ENCODE data around the gene FAM120B.
"Not testable (repeated sequence)": the region's sequence is repeated elsewhere in the genome, so short reads cannot be mapped to it uniquely, and the experiment has no call there.

FAM120B gene

GRCh38 chr6:170383466-170384035 lies 77.0 kb downstream of the FAM120B start:
- DNase-seq (ENCODE audit: low read depth), result no peak

DNA sequence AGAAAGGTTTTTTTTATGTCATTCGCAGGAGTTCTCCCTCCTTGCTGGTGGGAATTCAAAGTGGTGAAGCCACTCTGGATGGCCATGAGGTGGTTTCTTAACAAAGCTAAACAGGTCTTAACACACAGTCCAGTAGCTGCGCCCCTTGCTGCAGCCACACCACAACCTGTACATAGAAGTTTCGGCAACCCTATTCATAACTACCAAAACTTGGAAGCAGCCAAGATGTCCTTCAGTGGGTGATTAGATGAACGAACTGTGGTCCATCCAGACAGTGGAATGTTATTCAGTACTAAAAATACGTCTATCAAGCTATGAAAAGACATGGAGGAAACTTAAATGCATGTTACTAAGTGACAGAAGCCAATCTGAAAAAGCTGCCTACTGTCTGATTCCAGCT lies 78.9 kb downstream of the FAM120B start:
- DNase-seq (ENCODE audit: low read depth), result no peak

- DNase-seq (ENCODE audit: low read depth), result peak; percentile 91
Measured at GRCh38 chr6:170388113-170388512, 81.6 kb downstream of the FAM120B start.

- no peak for DNase-seq (ENCODE audit: low read depth)
Measured at GRCh38 chr6:170393033-170393432, 86.5 kb downstream of the FAM120B start.

GRCh38 chr6:170393807-170394399 lies 87.3 kb downstream of the FAM120B start:
- DNase-seq (ENCODE audit: low read depth), result peak; percentile 35

DNA sequence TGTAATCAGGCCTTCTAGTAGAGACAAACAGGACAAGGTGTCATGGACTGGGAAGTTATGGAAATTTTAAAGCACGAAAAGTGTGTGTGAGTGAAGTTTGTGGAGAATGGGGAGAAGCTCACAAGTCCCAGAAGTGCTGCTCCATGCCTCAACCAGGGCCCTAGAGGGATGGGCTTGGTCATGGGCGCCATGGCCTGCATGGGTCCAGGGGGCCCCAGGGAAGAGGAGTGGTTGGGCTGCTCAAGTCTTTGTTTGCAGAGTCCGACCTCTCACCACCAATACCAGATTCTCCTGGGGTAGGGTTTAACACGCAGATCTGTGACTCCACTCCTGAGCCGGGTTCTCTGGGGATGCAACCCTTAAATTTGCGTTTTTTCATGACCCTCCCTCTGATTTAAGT lies 88.4 kb downstream of the FAM120B start:
- DNase-seq (ENCODE audit: low read depth), result no peak

DNA sequence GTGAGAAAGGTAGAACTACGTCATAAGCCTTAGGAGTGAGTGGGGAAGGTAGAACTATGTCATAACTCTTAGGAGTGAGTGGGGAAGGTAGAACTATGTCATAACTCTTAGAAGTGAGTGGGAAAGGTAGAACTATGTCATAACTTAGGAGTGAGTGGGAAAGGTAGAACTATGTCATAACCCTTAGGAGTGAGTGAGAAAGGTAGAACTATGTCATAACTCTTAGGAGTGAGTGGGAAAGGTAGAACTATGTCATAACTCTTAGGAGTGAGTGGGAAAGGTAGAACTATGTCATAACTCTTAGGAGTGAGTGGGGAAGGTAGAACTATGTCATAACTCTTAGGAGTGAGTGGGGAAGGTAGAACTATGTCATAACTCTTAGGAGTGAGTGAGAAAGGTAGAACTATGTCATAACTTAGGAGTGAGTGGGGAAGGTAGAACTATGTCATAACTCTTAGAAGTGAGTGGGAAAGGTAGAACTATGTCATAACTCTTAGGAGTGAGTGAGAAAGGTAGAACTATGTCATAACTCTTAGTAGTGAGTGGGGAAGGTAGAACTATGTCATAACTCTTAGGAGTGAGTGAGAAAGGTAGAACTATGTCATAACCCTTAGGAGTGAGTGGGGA lies 92.3 kb downstream of the FAM120B start:
- not testable (repeated sequence) for DNase-seq (ENCODE audit: low read depth)

DNA sequence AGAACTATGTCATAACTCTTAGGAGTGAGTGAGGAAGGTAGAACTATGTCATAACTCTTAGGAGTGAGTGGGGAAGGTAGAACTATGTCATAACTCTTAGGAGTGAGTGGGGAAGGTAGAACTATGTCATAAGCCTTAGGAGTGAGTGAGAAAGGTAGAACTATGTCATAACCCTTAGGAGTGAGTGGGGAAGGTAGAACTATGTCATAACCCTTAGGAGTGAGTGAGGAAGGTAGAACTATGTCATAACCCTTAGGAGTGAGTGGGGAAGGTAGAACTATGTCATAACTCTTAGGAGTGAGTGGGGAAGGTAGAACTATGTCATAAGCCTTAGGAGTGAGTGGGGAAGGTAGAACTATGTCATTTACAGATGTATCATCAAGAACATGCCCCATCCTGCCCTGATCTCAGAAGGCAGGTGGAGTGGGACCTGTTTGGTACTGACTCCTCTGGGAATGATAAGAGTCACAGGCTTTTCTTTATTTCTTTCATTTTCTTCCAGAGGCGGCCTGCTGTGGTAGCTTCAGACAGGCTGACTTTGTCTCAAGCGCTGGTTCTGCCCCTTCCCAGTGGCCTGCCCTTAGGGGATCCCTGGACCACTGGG lies 93.5 kb downstream of the FAM120B start:
- not testable (repeated sequence) for DNase-seq (ENCODE audit: low read depth)

GRCh38 chr6:170402318-170403040 lies 95.9 kb downstream of the FAM120B start:
- no peak for DNase-seq (ENCODE audit: low read depth)

DNA sequence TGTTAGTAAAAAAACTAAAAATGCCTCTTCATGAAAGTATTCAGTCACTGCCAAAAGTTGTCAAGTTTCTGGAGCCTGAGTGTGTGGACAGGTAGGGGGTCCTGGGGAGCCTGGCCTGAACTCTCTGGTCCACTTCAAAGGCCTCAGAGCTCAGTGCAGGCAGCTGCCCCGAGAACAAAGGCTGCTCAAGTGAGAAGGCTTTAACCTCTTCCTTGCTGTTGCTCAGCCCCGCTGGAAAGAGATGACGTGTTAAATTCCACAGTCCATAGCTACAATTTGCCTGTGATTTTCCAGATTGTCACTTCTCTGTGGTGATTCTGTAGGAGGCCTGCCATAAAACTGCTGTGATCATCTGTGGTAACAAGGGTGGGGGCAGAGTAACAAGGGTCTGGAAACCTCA lies 96.9 kb downstream of the FAM120B start:
- peak; percentile 66 for DNase-seq (ENCODE audit: low read depth)

DNA sequence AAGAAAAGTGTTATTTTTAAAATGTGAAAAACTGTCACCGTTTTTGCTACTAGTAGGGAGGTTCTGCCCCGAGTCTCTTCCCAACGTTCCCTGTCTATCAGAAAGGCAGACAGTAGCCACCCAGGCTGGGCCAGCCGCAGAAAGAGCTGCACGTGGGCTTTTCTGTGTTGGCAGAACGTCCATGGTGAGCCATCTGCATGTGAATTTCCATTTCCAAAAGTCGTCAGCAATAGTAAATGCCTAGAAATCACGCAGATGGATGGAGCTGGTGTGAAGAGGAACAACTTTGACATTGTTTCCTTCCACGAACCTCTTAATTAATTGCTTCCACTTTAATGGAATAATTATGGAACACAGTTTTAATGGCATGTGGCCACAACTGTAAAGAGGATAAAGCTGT lies 97.5 kb downstream of the FAM120B start:
- DNase-seq (ENCODE audit: low read depth), result no peak

DNA sequence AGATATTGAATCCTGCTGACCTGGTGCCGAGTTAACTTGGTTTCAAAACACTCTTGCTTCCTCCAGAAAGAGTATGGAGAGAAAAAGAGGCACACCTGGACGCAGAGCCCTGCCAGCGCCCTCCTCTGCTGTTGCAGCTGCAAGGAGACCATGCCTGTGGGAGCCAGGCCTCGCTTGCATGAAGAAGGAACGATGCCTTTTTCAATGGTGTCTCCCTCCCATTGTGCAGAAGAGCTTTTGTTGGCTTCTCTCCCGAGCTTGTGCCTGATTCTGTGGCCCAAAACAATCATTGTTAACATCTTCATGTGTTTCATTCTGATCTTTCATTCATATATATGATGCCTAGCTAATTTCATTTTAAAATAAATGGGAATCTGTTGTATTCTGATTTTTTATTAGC lies 98.1 kb downstream of the FAM120B start:
- no peak for DNase-seq (ENCODE audit: low read depth)

GRCh38 chr6:170405311-170405975 lies 98.9 kb downstream of the FAM120B start:
- DNase-seq (ENCODE audit: low read depth), result peak; percentile 99

- DNase-seq (ENCODE audit: low read depth), result no peak
Measured at GRCh38 chr6:170407200-170407599, 100.6 kb downstream of the FAM120B start.

DNA sequence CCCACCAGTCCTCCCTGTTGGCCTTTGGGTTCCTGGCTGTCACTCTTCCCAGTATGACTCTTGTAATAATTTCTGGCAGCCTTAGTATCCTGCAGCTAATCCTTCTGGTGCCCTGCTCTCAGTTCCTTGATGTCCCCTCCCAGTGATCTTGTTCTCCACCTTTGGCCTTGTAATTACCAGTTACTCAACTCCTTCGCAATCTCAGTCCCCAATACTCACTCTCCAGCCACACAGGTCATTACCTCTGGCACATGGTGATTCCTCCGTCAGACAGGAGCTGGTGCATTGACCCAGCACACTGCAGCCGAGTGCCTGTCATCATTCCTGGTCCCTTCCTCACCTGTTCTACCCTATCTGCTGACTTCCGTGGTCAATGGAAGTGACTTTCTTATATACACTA lies 101.4 kb downstream of the FAM120B start:
- no peak for DNase-seq (ENCODE audit: low read depth)

GRCh38 chr6:170409746-170410145 lies 103.2 kb downstream of the FAM120B start:
- not testable (repeated sequence) for DNase-seq (ENCODE audit: low read depth)

DNA sequence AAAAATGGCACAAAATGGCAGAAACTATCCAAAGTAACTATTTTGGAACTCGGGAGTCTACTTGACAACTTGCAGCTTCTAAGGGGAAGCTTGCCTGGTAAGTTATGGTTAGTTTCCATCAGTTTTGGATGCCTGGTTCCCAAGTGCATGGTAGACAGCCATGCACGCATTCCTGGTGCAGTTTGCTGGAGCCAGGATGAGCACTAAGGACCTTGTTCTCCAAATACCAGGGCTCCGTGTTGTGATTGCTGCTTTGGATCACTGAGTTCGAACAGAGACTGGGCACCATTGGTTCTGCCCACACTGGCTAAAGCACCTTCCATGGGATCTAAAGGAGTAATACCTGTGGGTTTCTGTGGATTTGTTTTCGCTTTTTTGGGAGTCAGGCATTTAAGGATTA lies 103.7 kb downstream of the FAM120B start:
- DNase-seq (ENCODE audit: low read depth), result no peak

- no peak for DNase-seq (ENCODE audit: low read depth)
Measured at GRCh38 chr6:170415318-170415717, 108.8 kb downstream of the FAM120B start.

DNA sequence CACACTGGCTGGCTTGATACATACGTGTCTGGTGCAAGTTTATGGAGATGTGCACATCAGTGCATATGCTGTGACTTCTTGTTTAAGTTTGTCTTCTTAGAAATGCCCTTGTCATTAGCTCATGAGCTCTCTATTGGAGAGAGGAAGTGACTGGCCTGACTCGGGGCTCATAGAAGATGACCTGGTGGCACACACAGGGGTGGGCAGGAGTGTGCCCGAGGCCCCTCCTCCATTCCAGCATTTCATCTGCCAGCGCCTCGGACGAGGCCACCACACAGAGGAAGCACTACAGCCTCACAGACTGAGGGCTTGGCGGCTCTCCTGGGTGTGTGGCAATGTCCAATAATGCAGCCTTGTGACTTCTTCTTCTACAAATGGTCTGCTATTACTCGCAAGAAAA lies 109.7 kb downstream of the FAM120B start:
- DNase-seq (ENCODE audit: low read depth), result no peak

DNA sequence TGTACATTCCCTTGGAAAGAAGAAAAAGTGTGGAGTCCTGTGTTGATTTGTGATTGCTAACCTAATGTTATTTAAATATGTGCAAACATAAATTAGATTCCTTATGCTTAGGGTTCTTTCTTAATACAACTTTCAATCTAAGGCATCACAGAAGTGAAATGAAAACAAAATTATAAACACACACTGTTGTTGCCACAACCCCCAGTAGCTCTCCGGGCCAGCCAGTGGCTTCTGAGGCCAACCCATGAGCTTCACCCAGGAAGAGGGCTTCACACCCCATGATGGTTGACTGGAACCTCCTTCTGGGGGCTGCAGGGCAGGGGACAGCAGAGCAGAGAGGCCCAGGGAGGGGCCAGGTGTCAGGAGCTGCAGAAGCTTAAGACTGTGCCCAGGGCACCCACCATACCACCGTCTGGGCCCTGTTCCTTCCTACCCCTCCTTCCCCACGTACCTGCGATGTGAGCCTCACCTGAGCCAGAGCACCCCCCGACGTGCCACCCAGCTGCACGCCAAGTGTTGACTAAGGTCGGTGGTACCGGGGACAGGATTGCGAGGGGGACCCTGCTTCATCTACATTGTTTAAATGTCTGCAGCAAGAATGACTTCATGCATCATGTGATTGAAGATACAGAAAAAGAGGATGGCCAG lies 110.5 kb downstream of the FAM120B start:
- no peak for DNase-seq (ENCODE audit: low read depth)

- DNase-seq (ENCODE audit: low read depth), result no peak
Measured at GRCh38 chr6:170417881-170418280, 111.3 kb downstream of the FAM120B start.

- DNase-seq (ENCODE audit: low read depth), result no peak
Measured at GRCh38 chr6:170420283-170420682, 113.7 kb downstream of the FAM120B start.

Data from iris pigment epithelial cell (primary cell).